ENCODE data around the gene MSL2.

DNA sequence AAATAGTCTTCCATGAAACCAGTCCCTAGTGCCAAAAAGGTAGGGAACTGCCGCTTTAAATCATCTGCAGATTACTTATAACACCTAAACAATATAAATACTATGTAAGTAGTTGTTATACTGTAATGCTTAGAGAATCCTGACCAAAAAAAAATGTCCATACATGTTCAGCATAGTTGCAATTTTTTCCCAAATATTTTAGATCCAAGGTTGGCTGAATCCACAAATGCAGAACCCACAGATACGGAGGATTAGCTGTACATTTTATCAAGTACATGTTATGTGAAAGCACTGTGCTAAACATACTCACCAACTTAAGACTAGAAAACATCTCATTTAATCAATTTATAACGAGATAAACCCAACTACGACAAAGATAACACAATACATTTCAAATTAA, 9.3 kb downstream of the MSL2 start:
- no peak for TF ChIP-seq POLR2A (IDR thresholded peaks at IDR 0.05)
- no peak for TF ChIP-seq CTCF (IDR thresholded peaks at IDR 0.05 in 8 of 11, conservative IDR thresholded peaks at IDR 0.05 in 3 of 11)
